DOHH2 (cell line): ENCODE data around the gene SLC2A6.

Source experiments
- H3F3A ChIP-seq: fragments of 200-600 bp; sonication (generic), shearing (Covaris generic); 2 replicates; pipeline ENCODE4 v1.6.0; 2016; ENCODE audit warnings: antibody characterized with exemption, mild to moderate bottlenecking; ENCODE audit not compliant: control insufficient read depth, insufficient read depth
- H3K27ac ChIP-seq: fragments of 200-600 bp; sonication (generic); 2 replicates; pipeline ENCODE4 v1.5.1; 2014; ENCODE audit warnings: low read depth, mild to moderate bottlenecking, low read length, moderate library complexity
- H3K27me3 ChIP-seq: fragments of 200-600 bp; sonication (generic); 2 replicates; pipeline ENCODE4 v1.6.1; 2014; ENCODE audit warnings: mild to moderate bottlenecking, low read length, mixed read lengths; ENCODE audit not compliant: control insufficient read depth
- H3K36me3 ChIP-seq: fragments of 200-600 bp; sonication (generic); 2 replicates; pipeline ENCODE4 v1.6.1; 2014; ENCODE audit warnings: mild to moderate bottlenecking, low read length, moderate library complexity, mixed read lengths; ENCODE audit not compliant: control insufficient read depth
- H3K4me1 ChIP-seq: fragments of 200-600 bp; sonication (generic); 2 replicates; pipeline ENCODE4 v1.6.1; 2014; ENCODE audit warnings: mild to moderate bottlenecking, low read length, mixed read lengths; ENCODE audit not compliant: control insufficient read depth
- H3K4me2 ChIP-seq: fragments of 200-600 bp; sonication (generic); 2 replicates; pipeline ENCODE4 v1.6.0; 2014; ENCODE audit warnings: mild to moderate bottlenecking, low read length, moderate library complexity
- H3K4me3 ChIP-seq: fragments of 200-600 bp; sonication (generic); 2 replicates; pipeline ENCODE4 v1.5.1; 2014; ENCODE audit warnings: mild to moderate bottlenecking, low read length, mixed read lengths
- H3K79me2 ChIP-seq: fragments of 200-600 bp; sonication (generic); 2 replicates; pipeline ENCODE4 v1.6.1; 2014; ENCODE audit warnings: mild to moderate bottlenecking, low read length, mixed read lengths; ENCODE audit not compliant: control insufficient read depth
- H3K9me2 ChIP-seq: fragments of 200-600 bp; sonication (generic); replicated peaks from 2 replicates; pipeline ENCODE4 v1.6.1; 2014; ENCODE audit warnings: mild to moderate bottlenecking, low read length, mixed read lengths; ENCODE audit not compliant: control insufficient read depth
- H3K9me3 ChIP-seq: fragments of 200-600 bp; sonication (generic); 2 replicates; pipeline ENCODE4 v1.6.1; 2014; ENCODE audit warnings: antibody characterized with exemption, low read length, mixed read lengths; ENCODE audit not compliant: control insufficient read depth, insufficient read depth
- H4K20me1 ChIP-seq: fragments of 200-600 bp; sonication (generic); 2 replicates; pipeline ENCODE4 v1.6.0; 2014; ENCODE audit warnings: low read depth, mild to moderate bottlenecking, antibody characterized with exemption, low read length, moderate library complexity; ENCODE audit not compliant: control insufficient read depth, insufficient read depth
- CTCF ChIP-seq: fragments of 200-600 bp; sonication (generic); IDR thresholded peaks from one replicate; pipeline ENCODE4 v1.5.1; 2014; ENCODE audit warnings: antibody characterized with exemption, mild to moderate bottlenecking, low read depth, low read length; ENCODE audit not compliant: poor library complexity, severe bottlenecking
- EZH2phosphoT487 ChIP-seq: fragments of 200-600 bp; sonication (generic); IDR thresholded peaks from 2 replicates; pipeline ENCODE4 v1.6.1; 2017; ENCODE audit warnings: borderline replicate concordance, mild to moderate bottlenecking, antibody characterized with exemption, low read length, moderate library complexity, mixed read lengths

The SLC2A6 gene

GRCh38 chr9:133468777-133469421 is 10.0 kb downstream of the SLC2A6 start:
- H3K36me3 ChIP-seq = peaks cover 26% of the 10 kb centered on the region
- no peak overlapping the region for H3K4me2 ChIP-seq
- 0 out of 2 replicates have a peak, but pooled peaks cover 4% of the 10 kb centered on the region for H3F3A ChIP-seq
- TF ChIP-seq EZH2phosphoT487 (no peak), CTCF (no peak)
- 0 out of 2 replicates have a peak, but pooled peaks cover 5% of the 10 kb centered on the region for H4K20me1 ChIP-seq
- H3K79me2 ChIP-seq = no peaks in the 10 kb centered on the region
- no peak overlapping the region for H3K27ac ChIP-seq
- no peak overlapping the region for H3K4me3 ChIP-seq
- H3K27me3 ChIP-seq = peaks cover 12% of the 10 kb centered on the region
- H3K4me1 ChIP-seq = no peaks in the 10 kb centered on the region
- H3K9me2 ChIP-seq = no peaks in the 10 kb centered on the region
- no peaks in the 10 kb centered on the region for H3K9me3 ChIP-seq

GRCh38 chr9:133468374-133468773 is 10.5 kb downstream of the SLC2A6 start:
- Histone ChIP-seq H3F3A (0 out of 2 replicates have a peak, but pooled peaks cover 4% of the 10 kb centered on the region), H3K36me3 (peaks cover 21% of the 10 kb centered on the region), H3K4me3 (no peak overlapping the region), H4K20me1 (0 out of 2 replicates have a peak, but pooled peaks cover 5% of the 10 kb centered on the region), H3K4me1 (no peaks in the 10 kb centered on the region), H3K27ac (no peak overlapping the region), H3K79me2 (no peaks in the 10 kb centered on the region), H3K4me2 (no peak overlapping the region), H3K27me3 (peaks cover 12% of the 10 kb centered on the region), H3K9me3 (no peaks in the 10 kb centered on the region), H3K9me2 (no peaks in the 10 kb centered on the region)
- no peak for TF ChIP-seq CTCF
- TF ChIP-seq EZH2phosphoT487 = no peak

GRCh38 chr9:133467101-133467500 is 11.8 kb downstream of the SLC2A6 start:
- H4K20me1 ChIP-seq = 0 out of 2 replicates have a peak, but pooled peaks cover 5% of the 10 kb centered on the region
- 0 out of 2 replicates have a peak, but pooled peaks cover 4% of the 10 kb centered on the region for H3F3A ChIP-seq
- peaks cover 2% of the 10 kb centered on the region; the same call in 1 of the 2 replicates for H3K4me1 ChIP-seq
- no peaks in the 10 kb centered on the region for H3K9me2 ChIP-seq
- H3K36me3 ChIP-seq = peaks cover 8% of the 10 kb centered on the region
- no peak overlapping the region for H3K4me3 ChIP-seq
- peaks cover 16% of the 10 kb centered on the region for H3K27me3 ChIP-seq
- H3K27ac ChIP-seq = no peak overlapping the region
- H3K4me2 ChIP-seq = no peak overlapping the region
- no peaks in the 10 kb centered on the region for H3K9me3 ChIP-seq
- TF ChIP-seq CTCF = no peak
- no peak for TF ChIP-seq EZH2phosphoT487
- no peaks in the 10 kb centered on the region for H3K79me2 ChIP-seq
